Smooth muscle cell (in vitro differentiated cells): ENCODE data around the gene TNFAIP8L2. TPM values are rescaled to one million over a fixed set of nuclear protein-coding genes. Genes with fewer than 3 reads are reported as not detected.
A peak's percentile ranks its signal among the peaks of the same experiment; 100 is the strongest.

ENCODE experiments used
- DNase-seq: peaks from one replicate; lab custom pipeline; 2025; ENCODE audit not compliant: unreplicated experiment; lab: John Stamatoyannopoulos, UW
- H2AFZ ChIP-seq: fragments of 200-600 bp; sonication (generic); 2 replicates; pipeline ENCODE4 v1.6.0; 2016; ENCODE audit warnings: antibody characterized with exemption, low read depth, mild to moderate bottlenecking
- H3F3A ChIP-seq: fragments of 200-600 bp; sonication (generic); 2 replicates; pipeline ENCODE4 v1.6.0; 2017; ENCODE audit warnings: antibody characterized with exemption, low read depth
- H3K27ac ChIP-seq: fragments of 200-600 bp; sonication (generic); 2 replicates; pipeline ENCODE4 v1.5.1; 2016; ENCODE audit warnings: low read depth, mild to moderate bottlenecking
- H3K27me3 ChIP-seq: fragments of 200-600 bp; sonication (generic); 2 replicates; pipeline ENCODE4 v1.6.1; 2016; ENCODE audit warnings: low read depth, mild to moderate bottlenecking
- H3K36me3 ChIP-seq: fragments of 200-600 bp; sonication (generic); 2 replicates; pipeline ENCODE4 v1.5.1; 2016; ENCODE audit warnings: low read depth
- H3K4me1 ChIP-seq: fragments of 200-600 bp; sonication (generic); 2 replicates; pipeline ENCODE4 v1.5.1; 2016; ENCODE audit warnings: low read depth
- H3K4me2 ChIP-seq: fragments of 200-600 bp; sonication (generic); 2 replicates; pipeline ENCODE4 v1.6.0; 2016; ENCODE audit warnings: mild to moderate bottlenecking
- H3K4me3 ChIP-seq: fragments of 200-600 bp; sonication (generic); 2 replicates; pipeline ENCODE4 v1.5.1; 2016; ENCODE audit warnings: mild to moderate bottlenecking
- H3K79me2 ChIP-seq: fragments of 200-600 bp; sonication (generic); 2 replicates; pipeline ENCODE4 v1.6.0; 2016; ENCODE audit warnings: low read depth, mild to moderate bottlenecking
- H3K9ac ChIP-seq: fragments of 200-600 bp; sonication (generic); 2 replicates; pipeline ENCODE4 v1.6.0; 2016; ENCODE audit warnings: low read depth
- H3K9me3 ChIP-seq: fragments of 200-600 bp; sonication (generic); replicated peaks from 2 replicates; pipeline ENCODE4 v1.5.1; 2016; ENCODE audit warnings: low read depth
- H4K20me1 ChIP-seq: fragments of 200-600 bp; sonication (generic); 2 replicates; pipeline ENCODE4 v1.6.0; 2016; ENCODE audit warnings: low read depth
- CTCF ChIP-seq: fragments of 200-600 bp; sonication (generic); IDR thresholded peaks from 2 replicates; pipeline ENCODE4 v1.5.1; 2017; ENCODE audit warnings: borderline replicate concordance, mild to moderate bottlenecking, antibody characterized with exemption; ENCODE audit not compliant: insufficient read depth, poor library complexity, severe bottlenecking
- WGBS: methylation state at CpG from one replicate; pipeline ENCODE4 v1.1.7; 2016; ENCODE audit warnings: low lambda C conversion rate; 5-methylcytosine and 5-hydroxymethylcytosine counted together
- polyA plus RNA-seq: library from polyadenylated mRNA; unstranded; fragments of >200 nt; fragmentation: Nextera tagmentation; extraction: Ambion mirVana; gene quantifications from 2 replicates; pipeline ENCODE4 v1.2.1, GENCODE V29; 2016
- total RNA-seq: library from RNA; depleted of rRNA; stranded (reverse); fragments of >200 nt; gene quantifications from 2 replicates; pipeline ENCODE4 v1.2.3, GENCODE V29; 2014

The TNFAIP8L2 gene
- total and polyA plus RNA-seq, 2 experiments from 2014 or later = 0.14 TPM; not detected in 1

- Histone ChIP-seq H3F3A (peaks cover 6% of the 10 kb centered on the region), H3K9ac (peak overlapping the region; percentile 51), H3K27ac (peak overlapping the region; percentile 86), H2AFZ (peak overlapping the region; percentile 51), H3K4me1 (peaks cover 8% of the 10 kb centered on the region), H3K36me3 (no peaks in the 10 kb centered on the region), H3K79me2 (peaks cover 21% of the 10 kb centered on the region), H3K4me3 (peak overlapping the region; percentile 12), H3K27me3 (no peaks in the 10 kb centered on the region), H3K4me2 (peak overlapping the region; percentile 49), H3K9me3 (no peaks in the 10 kb centered on the region), H4K20me1 (peaks cover 19% of the 10 kb centered on the region)
- 65% methylated on average over 14 of the region's 14 CpGs for WGBS
- DNase-seq = no peak
- TF ChIP-seq CTCF = peak; percentile 45
These were observed 39.9 kb downstream of the TNFAIP8L2 start for GRCh38 chr1:151196292-151196800.

- Histone ChIP-seq H3K9me3 (no peaks in the 10 kb centered on the region), H3K4me3 (peak overlapping the region; percentile 85), H3K36me3 (no peaks in the 10 kb centered on the region), H3K4me2 (peak overlapping the region; percentile 91), H2AFZ (peak overlapping the region; percentile 56), H3F3A (peaks cover 6% of the 10 kb centered on the region), H3K27me3 (no peaks in the 10 kb centered on the region), H3K4me1 (peaks cover 12% of the 10 kb centered on the region), H3K9ac (peak overlapping the region; percentile 96), H3K79me2 (peaks cover 36% of the 10 kb centered on the region), H3K27ac (peak overlapping the region; percentile 97), H4K20me1 (peaks cover 34% of the 10 kb centered on the region)
- DNase-seq = no peak
- TF ChIP-seq CTCF = no peak
- WGBS = 8% methylated on average over 10 of the region's 10 CpGs
These were observed 41.4 kb downstream of the TNFAIP8L2 start for GRCh38 chr1:151197863-151198253.

GRCh38 chr1:151198254-151199127 lies 42.0 kb downstream of the TNFAIP8L2 start, which contains the start of gene PIP5K1A:
Gene PIP5K1A, plus strand, starts transcription at chr1:151198552. Its CDS starts 445 bp downstream, at chr1:151198997.
- Histone ChIP-seq H2AFZ (peak within 1 kb of the TSS; percentile 56), H3K27ac (peak within 1 kb of the TSS; percentile 97), H3K4me1 (peaks cover 12% of the 10 kb centered on the region), H3F3A (peaks cover 6% of the 10 kb centered on the region), H4K20me1 (peaks cover 41% of the 10 kb centered on the region), H3K9ac (peak within 1 kb of the TSS; percentile 96), H3K4me3 (peak within 1 kb of the TSS; percentile 85), H3K27me3 (no peaks in the 10 kb centered on the region), H3K9me3 (no peaks in the 10 kb centered on the region), H3K36me3 (no peaks in the 10 kb centered on the region), H3K4me2 (peak within 1 kb of the TSS; percentile 91), H3K79me2 (peaks cover 43% of the 10 kb centered on the region)
- DNase-seq = peak; percentile 96
- no peak for TF ChIP-seq CTCF
- WGBS = 2% methylated on average over 60 of the region's 60 CpGs
